Lower leg skin (tissue), 3 donors: ENCODE results near the gene CXADR.

Source experiments
- POLR2A ChIP-seq, 2 donors: fragments of 450-650 bp; IDR thresholded peaks; one replicate each; pipeline ENCODE4 v1.6.1; 2016 to 2017; ENCODE audit warnings: antibody characterized with exemption in 2 of 2, mild to moderate bottlenecking in 1 of 2, moderate library complexity in 1 of 2
- TF ChIP-seq, protein P1 (sequence below), 3 donors: fragments of 450-650 bp; IDR thresholded peaks; one replicate each; pipeline ENCODE4 v1.5.1; 2016; ENCODE audit warnings: antibody characterized with exemption in 3 of 3, mild to moderate bottlenecking in 3 of 3, moderate library complexity in 2 of 3

GRCh38 chr21:17607684-17608083, 94.8 kb downstream of the CXADR start:
- TF ChIP-seq, protein P1, sequence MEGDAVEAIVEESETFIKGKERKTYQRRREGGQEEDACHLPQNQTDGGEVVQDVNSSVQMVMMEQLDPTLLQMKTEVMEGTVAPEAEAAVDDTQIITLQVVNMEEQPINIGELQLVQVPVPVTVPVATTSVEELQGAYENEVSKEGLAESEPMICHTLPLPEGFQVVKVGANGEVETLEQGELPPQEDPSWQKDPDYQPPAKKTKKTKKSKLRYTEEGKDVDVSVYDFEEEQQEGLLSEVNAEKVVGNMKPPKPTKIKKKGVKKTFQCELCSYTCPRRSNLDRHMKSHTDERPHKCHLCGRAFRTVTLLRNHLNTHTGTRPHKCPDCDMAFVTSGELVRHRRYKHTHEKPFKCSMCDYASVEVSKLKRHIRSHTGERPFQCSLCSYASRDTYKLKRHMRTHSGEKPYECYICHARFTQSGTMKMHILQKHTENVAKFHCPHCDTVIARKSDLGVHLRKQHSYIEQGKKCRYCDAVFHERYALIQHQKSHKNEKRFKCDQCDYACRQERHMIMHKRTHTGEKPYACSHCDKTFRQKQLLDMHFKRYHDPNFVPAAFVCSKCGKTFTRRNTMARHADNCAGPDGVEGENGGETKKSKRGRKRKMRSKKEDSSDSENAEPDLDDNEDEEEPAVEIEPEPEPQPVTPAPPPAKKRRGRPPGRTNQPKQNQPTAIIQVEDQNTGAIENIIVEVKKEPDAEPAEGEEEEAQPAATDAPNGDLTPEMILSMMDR (IDR thresholded peaks at IDR 0.05): no peak
- no peak for TF ChIP-seq POLR2A (IDR thresholded peaks at IDR 0.05)
